Measurements from ENCODE around the gene PLCH2.

PLCH2 gene

DNA sequence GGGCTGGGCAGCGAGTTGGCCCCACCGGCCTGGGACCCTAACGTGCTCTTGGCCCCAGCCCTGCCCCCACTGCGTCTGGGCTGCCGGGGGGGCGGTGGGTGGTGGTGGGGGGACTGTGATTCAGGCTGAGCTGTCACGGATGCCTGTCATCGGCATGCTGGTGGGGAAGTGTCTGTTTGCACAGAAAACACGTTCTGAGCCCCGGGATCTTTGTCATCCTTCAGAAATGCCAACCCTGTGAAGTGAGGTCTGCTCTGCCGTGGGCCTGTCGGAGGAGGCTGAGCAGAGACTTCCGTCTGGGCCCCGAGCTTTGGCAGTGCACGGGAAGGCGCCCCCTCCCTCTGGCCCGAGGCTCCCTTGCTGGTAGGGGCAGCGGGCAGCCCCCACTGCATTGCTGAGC, 24.3 kb upstream of the PLCH2 start:
- no peaks in the 10 kb centered on the region for H3K79me2 ChIP-seq (ENCODE audit: insufficient read depth, low read length)
- H4K20me1 ChIP-seq (ENCODE audit: insufficient read depth, low read length) = no peaks in the 10 kb centered on the region
- no peak overlapping the region for H3K27ac ChIP-seq (ENCODE audit: low read depth, low read length, poor library complexity, severe bottlenecking)
- no peak overlapping the region for H3K9ac ChIP-seq (ENCODE audit: low read length)
- no peak overlapping the region for H2AFZ ChIP-seq (ENCODE audit: low read length)
- H3K9me2 ChIP-seq (ENCODE audit: low read depth, low read length) = no peaks in the 10 kb centered on the region
- no peaks in the 10 kb centered on the region for H3F3A ChIP-seq (ENCODE audit: insufficient read depth, low read length)
- no peak overlapping the region for H3K4me3 ChIP-seq (ENCODE audit: low read depth, low read length, poor library complexity, severe bottlenecking)
- no peaks in the 10 kb centered on the region for H3K36me3 ChIP-seq (ENCODE audit: insufficient read depth, low read length)
- no peaks in the 10 kb centered on the region for H3K27me3 ChIP-seq (ENCODE audit: insufficient read depth, low read length)
- H3K9me3 ChIP-seq (ENCODE audit: low read length) = no peaks in the 10 kb centered on the region
- H3K4me2 ChIP-seq (ENCODE audit: low read length) = no peak overlapping the region
- no peaks in the 10 kb centered on the region for H3K4me1 ChIP-seq (ENCODE audit: insufficient read depth, low read length, severe bottlenecking)
- no peak for TF ChIP-seq EZH2 (IDR thresholded peaks at IDR 0.05; ENCODE audit: borderline replicate concordance, low read length)
- TF ChIP-seq, protein P1, sequence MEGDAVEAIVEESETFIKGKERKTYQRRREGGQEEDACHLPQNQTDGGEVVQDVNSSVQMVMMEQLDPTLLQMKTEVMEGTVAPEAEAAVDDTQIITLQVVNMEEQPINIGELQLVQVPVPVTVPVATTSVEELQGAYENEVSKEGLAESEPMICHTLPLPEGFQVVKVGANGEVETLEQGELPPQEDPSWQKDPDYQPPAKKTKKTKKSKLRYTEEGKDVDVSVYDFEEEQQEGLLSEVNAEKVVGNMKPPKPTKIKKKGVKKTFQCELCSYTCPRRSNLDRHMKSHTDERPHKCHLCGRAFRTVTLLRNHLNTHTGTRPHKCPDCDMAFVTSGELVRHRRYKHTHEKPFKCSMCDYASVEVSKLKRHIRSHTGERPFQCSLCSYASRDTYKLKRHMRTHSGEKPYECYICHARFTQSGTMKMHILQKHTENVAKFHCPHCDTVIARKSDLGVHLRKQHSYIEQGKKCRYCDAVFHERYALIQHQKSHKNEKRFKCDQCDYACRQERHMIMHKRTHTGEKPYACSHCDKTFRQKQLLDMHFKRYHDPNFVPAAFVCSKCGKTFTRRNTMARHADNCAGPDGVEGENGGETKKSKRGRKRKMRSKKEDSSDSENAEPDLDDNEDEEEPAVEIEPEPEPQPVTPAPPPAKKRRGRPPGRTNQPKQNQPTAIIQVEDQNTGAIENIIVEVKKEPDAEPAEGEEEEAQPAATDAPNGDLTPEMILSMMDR (IDR thresholded peaks at IDR 0.05; ENCODE audit: low read length) = no peak

DNA sequence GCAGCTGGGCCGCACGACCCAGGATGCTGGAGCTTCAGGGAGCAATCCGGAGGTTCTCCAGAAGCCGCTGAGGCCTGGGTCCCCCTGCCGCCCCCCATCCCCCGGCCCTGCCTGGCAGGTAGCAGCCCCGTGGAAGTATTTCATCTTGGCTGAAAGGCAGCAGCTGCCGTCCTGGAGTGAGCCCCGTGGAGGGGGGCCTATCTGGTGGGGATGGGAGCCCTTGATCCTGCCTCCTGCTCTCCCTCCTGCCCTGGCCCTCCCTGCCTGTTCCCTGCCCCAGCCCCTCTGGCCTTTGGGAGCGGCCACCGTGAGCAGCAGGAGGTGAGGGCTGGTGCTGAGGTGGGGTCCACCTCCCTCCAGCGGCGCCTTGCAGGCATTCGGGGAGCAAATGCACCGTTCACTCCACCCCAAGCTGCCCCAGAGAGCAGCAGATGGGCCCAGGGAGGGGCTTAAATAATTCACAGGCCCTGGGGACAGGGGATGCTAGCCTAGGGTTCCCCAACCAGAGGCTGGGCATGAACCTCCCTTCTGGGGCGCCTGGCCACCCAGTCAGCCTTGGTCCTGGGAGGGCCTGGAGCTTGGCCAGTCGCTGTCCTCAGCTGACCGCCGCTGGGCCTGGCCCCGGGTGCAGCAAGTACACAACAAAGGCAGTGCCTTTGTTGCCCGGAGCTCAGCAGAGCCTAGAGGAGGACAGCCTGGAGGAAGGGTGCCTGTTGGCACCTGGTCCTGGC, 23.7 kb upstream of the PLCH2 start:
- Histone ChIP-seq H3K9ac (ENCODE audit: low read length) (no peak overlapping the region), H3K4me3 (ENCODE audit: low read depth, low read length, poor library complexity, severe bottlenecking) (no peak overlapping the region), H3K27me3 (ENCODE audit: insufficient read depth, low read length) (no peaks in the 10 kb centered on the region), H3K9me2 (ENCODE audit: low read depth, low read length) (no peaks in the 10 kb centered on the region), H3K4me2 (ENCODE audit: low read length) (no peak overlapping the region), H3K79me2 (ENCODE audit: insufficient read depth, low read length) (no peaks in the 10 kb centered on the region), H4K20me1 (ENCODE audit: insufficient read depth, low read length) (no peaks in the 10 kb centered on the region), H2AFZ (ENCODE audit: low read length) (no peak overlapping the region), H3K36me3 (ENCODE audit: insufficient read depth, low read length) (no peaks in the 10 kb centered on the region), H3K4me1 (ENCODE audit: insufficient read depth, low read length, severe bottlenecking) (no peaks in the 10 kb centered on the region), H3K27ac (ENCODE audit: low read depth, low read length, poor library complexity, severe bottlenecking) (no peak overlapping the region), H3F3A (ENCODE audit: insufficient read depth, low read length) (no peaks in the 10 kb centered on the region), H3K9me3 (ENCODE audit: low read length) (no peaks in the 10 kb centered on the region)
- no peak for TF ChIP-seq EZH2 (IDR thresholded peaks at IDR 0.05; ENCODE audit: borderline replicate concordance, low read length)
- TF ChIP-seq, protein P1 (IDR thresholded peaks at IDR 0.05; ENCODE audit: low read length) = no peak

DNA sequence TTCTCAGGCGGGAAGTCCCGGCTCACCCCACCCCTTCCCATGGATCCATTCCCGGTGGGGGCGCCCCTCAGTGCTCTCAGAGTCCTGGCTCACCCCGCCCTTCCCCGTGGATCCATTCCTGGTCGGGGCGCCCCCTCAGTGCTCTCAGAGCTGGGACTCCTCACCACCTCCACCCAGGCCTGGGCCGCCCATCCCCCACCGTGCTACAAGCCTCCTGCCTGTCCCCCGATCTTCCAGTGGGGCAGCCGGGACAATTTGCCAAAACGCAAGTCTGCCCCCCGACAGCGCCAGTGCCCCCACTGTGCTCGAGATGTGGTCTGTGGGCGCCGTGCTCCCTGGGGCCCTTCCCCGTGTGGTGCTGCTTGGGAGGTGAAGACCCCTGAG, 23.2 kb upstream of the PLCH2 start:
- no peak for TF ChIP-seq EZH2 (IDR thresholded peaks at IDR 0.05; ENCODE audit: borderline replicate concordance, low read length)
- TF ChIP-seq, protein P1 (IDR thresholded peaks at IDR 0.05; ENCODE audit: low read length) = no peak
- Histone ChIP-seq H3K9me2 (ENCODE audit: low read depth, low read length) (no peaks in the 10 kb centered on the region), H3K36me3 (ENCODE audit: insufficient read depth, low read length) (no peaks in the 10 kb centered on the region), H3K27me3 (ENCODE audit: insufficient read depth, low read length) (0 out of 2 replicates have a peak, but pooled peaks cover 3% of the 10 kb centered on the region), H3K9me3 (ENCODE audit: low read length) (no peaks in the 10 kb centered on the region), H2AFZ (ENCODE audit: low read length) (no peak overlapping the region), H3K27ac (ENCODE audit: low read depth, low read length, poor library complexity, severe bottlenecking) (no peak overlapping the region), H4K20me1 (ENCODE audit: insufficient read depth, low read length) (no peaks in the 10 kb centered on the region), H3K4me2 (ENCODE audit: low read length) (no peak overlapping the region), H3K4me1 (ENCODE audit: insufficient read depth, low read length, severe bottlenecking) (no peaks in the 10 kb centered on the region), H3F3A (ENCODE audit: insufficient read depth, low read length) (no peaks in the 10 kb centered on the region), H3K79me2 (ENCODE audit: insufficient read depth, low read length) (no peaks in the 10 kb centered on the region), H3K4me3 (ENCODE audit: low read depth, low read length, poor library complexity, severe bottlenecking) (no peak overlapping the region), H3K9ac (ENCODE audit: low read length) (no peak overlapping the region)
